Glomerular visceral epithelial cell (primary cell): Measurements from ENCODE around the gene TNNC1.
A peak's percentile ranks its signal among the peaks of the same experiment; 100 is the strongest.

ENCODE experiments used
- DNase-seq: peaks from one replicate; pipeline ENCODE4 v3.0.0-alpha.2; 2016; ENCODE audit errors: extremely low spot score

TNNC1 gene

DNA sequence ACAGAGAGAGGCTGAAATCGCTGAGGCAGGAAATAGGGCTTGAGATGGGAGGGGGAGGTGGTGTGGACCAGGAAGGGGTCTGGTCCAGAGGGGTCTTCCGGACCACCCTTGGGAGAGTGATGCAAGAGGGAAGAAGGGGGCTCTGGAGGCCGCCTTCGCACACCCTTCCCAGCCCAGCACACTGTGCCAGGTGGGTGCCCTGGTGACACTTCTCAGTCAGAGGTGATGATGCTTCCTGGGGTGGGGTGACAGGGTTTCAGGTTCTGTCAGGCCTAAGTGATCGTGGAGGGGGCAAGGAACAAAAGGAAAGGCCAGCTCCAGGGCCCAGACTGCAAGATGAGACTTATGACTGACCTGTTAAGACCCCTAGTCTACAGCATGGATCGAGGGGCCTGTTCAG is 21.6 kb downstream of the TNNC1 start:
- DNase-seq: no peak

DNA sequence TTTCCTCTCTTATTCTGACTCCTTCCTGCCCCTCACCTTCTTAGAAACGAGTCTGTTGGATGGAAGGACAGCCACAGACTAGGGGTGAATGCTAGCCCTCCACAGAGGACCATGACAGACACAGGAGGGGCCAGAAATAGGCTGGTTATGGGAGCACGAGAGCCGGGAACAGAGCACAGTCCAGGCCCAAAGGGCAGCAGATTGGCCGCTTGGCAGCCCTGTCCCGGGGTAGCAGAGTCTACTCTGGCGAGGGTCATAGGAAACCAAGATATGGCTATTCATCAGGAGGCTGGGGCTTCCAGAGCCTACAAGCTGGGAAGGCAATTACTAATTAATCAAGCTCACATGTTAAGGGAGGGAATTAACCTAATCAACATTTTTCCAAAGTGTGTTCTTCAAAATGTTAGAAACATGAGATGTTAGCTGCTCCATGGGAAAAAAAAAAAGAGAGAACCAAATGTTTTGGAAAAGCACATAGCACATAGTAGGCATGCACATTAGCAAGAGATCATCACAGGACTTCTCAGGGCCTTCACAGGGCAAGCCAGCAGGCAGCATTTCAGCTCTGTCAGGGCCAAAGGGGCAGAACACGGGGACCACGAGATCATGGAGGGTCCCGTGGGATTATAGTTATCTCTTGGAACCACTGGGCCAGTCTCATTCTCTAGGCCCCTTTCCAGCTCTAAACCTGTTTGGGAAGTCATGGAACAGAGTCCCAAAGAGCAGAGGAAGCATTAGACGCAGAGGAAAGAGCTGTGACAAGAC is 22.2 kb downstream of the TNNC1 start:
- DNase-seq: no peak

DNA sequence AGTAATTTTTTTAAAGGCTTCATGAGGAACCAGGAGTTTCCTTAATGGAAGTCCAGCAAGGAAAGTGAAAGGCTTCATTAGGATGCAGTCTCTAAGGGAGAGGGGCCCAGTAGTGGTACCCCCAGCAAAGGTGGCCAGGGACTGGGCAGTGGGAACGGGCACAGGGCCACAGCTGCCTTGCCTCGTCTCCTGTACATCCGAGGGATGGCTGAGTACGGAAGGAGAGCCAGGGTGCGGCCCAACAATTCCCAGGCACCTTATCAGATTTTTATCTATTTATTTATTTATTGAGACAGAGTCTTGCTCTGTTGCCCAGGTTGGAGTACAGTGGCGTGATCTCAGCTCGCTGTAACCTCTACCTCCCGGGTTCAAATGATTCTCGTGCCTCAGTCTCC is 23.4 kb downstream of the TNNC1 start:
- no peak for DNase-seq

DNA sequence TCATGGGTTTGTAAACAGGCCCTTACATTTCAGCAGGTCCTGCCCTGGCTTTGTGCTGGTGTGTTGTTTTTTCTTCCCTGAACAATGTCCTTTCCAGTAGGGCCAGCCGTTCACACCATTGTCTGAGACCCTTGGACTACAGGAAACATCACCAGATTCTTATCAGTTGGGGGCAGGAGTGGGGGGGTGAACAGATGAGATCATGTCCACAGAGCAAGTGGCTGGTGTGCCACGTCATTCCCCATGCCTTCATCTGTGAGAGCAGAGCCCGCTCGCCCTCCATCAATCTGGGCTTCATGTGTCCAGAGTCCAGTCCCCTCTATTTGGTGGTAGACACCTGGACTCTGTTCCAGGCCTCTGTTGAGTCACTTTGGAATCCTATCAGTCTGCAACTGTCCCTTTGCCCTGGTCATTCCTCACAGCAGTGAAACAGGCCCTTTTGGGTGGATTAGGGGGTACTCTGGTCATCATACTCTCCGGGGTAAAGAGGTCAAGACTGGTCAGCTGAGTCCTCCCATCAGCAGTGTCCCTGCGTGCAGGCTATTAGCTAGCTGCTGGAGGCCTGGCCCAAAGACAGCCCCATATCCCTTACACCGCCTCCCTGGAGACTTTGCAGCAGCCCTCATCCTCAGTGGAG is 23.9 kb downstream of the TNNC1 start:
- DNase-seq: no peak

DNA sequence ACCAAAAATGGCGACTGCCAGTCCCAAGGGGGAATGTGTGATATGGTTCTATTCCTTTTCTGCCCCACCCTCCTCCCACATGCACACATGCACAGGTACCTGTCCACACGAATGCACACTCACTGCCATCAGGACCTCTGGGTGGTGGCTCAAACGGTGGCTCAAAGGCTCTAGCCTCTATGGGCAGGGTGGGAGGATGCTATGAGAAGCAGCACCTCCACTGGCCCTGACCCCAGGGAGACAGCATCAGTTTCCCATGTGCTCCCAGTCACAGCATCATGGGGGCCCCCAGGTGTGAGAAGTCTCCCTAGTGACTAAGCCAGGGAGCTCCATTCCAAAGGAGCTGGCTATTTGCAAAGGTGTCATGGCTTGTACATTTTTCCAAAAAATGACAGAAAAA is 24.8 kb downstream of the TNNC1 start:
- DNase-seq: no peak

DNA sequence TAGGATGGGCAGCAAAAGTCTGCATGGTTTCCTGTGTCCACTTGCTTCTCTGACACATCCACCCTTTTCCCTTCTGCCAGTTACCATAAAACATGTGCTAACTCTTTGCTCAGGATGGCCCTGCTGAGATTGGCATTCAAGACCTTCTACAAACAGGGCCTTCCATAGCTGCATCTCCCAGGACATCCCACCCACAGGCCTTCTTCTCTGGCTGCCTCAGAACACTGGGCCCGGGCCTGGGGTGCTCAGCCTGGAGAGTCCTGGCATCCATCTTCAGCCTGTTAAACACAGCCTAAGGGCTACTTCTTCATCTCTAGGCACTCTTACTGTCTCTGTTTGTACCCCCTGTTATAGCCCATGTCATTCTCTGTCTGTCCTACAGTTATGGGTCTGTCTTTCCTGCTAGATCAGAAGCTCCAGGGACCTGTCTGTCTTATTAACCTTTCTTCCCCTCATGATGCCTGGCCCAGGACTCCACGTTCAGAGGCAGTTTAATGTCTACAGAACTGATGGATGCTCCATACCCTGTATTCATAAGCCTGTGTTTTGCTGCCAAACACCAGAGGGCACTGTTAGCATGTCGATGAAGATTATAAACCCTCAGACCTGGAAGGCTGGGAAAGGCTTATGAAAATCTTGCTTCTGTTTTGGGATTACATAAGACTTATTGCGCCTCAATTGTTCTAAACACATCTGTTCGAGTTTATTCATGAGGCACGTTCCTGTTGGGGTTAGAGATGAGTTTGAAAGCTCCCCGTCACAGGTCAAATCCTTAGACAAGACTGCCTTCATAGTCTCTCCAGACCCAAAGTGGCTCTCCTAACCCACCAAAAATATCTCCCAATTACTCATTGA is 25.5 kb downstream of the TNNC1 start:
- DNase-seq: peak; percentile 62

DNA sequence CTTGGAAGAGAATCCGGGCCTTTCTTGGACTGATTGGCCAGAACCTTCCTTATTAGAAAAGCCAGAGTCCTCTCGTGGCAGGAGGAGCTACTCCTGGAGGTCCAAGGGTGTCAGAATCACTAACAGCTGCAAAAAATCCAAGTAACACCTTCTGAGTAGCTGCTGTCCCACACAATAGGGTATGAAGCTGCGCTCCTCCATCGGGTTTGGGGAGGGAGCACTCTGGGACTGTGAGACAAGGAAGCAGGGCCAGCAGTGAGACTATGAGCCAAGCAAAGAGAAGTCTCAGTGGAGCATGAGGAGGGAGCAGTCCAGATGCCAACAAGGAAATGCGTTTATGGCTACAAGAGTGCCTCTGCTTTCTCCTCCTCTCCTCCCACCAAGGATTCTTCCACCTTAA is 30.7 kb downstream of the TNNC1 start:
- DNase-seq: no peak

DNA sequence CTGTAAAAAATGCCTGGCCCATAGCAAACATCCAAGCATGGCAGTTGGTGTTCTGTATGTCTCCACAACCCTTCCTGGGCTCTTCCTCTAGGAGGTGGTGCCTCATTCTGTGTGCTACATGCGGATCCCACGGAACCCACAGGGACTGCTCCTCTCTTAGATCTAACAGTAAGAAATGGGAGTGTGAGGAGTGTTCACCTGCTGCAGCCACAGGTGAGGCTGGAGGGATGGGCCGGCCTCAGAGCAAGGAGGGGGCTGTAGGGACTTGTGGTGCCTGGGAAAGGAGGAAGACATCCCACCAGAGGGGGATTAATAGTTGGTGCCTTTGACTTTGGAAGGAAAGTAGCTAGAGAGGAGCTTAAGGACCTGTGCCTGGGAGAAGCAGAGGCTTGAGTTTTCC is 31.2 kb downstream of the TNNC1 start:
- DNase-seq: no peak

DNA sequence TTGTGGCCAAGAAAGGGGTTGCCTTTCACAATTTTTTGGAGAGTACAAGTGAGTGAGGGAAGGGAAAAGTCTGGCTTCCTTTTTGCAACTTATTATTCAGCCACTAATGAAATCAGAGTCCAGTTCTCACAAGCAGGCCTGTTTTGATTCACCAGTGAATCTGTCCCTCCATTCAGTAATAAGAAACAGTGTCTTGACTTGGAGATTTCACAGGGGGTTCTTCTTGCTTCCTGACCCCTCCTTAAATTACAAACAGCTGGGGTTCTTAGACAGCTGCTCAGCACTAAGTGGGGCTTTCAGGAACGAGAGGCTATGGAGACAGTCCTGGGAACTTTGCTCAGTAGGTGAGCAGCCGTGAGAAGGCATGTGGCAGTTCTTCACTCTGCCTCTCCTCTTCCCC is 33.5 kb downstream of the TNNC1 start:
- no peak for DNase-seq

DNA sequence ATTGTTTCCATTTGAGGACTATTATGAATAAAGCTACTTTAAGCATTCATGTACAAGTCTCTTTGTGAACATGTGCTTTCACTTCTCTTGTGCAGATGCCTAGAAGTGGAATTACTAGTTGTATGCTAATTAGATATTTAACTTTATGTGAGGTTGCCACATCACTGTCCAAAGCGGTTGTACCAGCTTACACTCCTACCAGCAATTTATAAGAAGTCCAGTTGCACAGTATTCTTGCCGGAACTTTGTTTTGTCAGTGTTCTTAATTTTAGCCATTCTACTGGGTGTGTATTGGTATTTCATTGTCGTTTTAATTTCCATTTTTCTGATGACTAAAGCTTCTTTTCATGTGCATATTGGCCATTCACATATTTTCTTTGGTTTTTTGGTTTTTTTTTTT is 38.0 kb downstream of the TNNC1 start:
- DNase-seq: no peak

DNA sequence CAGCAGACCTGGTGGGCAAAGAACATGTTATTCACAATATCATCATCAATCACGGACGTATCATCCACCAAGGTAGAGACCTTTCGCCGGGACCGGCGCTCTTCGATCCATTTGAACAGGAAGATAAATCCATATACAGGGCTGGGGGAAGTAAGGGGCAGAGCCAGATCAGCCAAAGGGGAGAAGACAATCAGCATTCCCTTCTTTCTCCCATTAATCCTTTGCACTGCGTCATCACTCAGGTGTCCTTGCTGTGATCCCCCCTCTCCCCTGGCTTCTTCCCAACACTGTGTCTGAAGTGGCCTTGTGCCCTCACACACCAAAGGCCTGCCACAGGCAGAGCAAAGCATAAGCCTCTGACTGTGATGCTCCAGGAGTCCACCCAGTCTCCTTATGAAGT is 45.4 kb downstream of the TNNC1 start:
- no peak for DNase-seq

DNA sequence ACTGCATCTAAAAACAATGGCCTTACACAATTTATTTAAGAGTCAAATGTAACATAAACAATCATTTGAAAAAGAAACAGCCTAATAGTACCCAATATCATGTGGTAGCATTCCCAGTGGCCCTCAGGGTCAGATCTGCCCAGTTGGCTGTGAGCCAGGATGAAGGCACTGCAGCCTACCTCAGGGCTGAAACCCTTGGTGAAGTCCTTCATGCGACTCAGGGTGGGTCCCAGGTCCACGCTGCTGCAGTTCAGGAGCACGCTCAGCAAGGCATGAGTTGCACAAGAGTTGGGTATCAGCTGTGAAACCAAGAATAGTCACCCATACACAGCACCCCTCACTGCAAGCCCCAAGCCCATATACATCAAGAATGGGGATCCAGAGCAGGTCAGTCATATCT is 46.1 kb downstream of the TNNC1 start:
- DNase-seq: no peak

DNA sequence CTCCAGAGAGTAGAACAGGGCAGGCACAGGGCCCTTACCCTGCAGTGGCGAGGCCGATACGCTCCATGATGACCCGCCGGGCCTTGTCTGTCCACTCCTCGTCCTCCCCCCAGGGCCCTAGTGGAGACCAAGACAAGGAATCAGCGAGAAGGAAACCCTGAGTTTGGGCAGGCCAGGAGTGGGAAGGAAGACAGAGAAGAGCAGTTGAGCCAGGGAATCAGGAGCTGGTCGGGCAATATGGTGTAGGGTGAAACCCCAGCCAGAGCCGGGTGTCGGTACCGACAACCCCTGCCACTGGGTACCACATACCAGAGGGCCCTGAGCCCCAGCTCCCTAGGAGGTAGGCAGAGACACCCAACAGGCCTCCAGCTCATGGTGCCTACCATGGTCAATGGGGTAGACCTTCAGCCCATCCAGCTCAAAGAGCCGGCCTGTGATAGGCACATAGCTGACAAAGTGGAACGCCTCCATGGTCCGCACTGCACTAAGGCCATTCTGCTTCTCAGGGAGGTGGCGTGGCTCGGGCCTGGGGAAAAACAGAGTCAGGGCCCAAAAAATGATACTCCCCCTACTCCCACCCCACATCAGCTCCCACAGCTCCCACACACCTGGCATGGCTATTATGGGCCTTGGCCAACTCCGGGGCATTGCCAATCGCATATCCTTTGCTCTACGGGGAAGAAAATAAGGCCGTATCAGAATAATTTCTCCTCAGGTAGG is 46.9 kb downstream of the TNNC1 start:
- no peak for DNase-seq

DNA sequence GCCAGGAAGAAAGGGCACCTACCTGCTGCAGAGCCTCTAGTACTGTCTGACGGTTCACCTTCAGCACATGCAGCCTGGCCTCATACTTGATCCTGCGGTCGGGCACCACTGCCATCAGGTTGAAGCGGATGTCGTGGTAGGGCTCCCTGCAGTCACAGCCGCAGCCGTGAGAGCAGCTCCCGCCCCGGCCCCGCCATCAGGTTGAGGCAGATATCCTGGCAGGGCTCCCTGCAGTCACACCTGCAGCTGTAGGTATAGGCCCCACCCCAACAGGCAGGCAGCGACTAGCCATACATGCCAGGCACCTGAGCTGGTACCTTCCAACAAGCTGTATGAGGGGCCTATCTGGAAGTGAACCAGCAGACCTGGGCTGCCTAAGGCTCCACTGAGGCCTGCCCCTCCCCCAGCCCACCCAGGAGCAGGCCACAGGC is 47.6 kb downstream of the TNNC1 start:
- no peak for DNase-seq

DNA sequence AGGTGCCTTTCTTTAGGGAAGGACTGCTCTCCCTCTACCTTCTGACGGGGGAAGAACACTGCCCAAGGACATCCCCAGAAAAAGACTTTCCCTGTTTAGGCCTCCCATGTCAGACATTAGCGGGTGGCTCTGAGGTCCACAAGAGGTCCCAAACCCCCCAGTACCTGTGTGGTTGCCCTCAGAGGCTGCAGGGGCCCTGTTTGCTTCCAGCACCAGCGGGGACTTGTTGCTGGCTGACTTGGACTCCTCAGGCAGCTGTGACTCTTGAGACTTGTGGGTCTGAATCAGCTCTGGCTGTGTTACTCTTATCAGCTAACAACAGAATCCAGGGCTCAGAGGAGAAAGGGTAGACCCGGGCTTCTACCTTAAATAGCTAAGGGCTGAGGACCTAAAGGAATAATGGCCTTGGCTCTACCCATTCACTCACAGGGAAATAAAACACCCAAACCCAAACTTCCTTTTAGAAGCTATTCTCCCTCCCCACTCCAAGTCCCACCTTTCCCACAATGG is 48.2 kb downstream of the TNNC1 start:
- DNase-seq: no peak

DNA sequence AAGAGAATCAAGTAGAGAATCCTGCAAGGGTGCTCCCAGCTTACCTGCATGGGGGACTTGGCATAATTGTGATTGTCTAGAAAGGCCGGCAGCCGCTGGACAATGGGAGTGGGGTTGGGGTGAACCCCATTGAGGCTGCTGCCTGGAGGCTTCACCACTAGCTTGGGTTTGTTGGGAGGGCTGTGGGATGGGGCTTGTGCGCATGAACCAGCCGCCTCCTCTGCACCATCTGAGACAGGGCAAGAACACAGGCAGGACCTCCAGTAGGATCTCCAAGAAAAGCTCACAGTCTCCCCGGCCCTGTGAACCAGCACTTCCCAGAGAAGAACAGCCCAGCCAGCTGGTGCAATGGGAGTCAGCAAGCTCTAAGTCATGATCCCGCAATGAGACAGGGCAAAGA is 48.8 kb downstream of the TNNC1 start:
- no peak for DNase-seq

DNA sequence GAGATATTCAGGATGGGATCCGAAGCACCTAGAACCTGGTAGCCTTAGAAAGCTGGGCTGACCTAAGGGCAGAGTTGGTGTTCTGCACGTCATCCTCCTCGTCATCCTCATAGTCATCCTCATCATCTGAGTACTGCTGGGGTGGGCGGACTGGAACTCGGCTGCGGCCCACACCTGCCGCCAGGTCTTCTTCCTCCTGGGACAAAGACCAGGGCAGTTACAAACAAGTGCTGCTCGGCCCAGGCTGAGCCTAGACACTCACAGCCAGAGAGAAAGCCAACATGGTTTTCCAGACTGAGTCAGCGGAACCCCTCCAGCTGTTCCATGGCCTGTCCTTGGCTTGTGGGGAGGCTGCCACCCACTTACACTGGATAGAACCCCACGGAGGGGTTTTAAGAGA is 49.5 kb downstream of the TNNC1 start:
- no peak for DNase-seq

DNA sequence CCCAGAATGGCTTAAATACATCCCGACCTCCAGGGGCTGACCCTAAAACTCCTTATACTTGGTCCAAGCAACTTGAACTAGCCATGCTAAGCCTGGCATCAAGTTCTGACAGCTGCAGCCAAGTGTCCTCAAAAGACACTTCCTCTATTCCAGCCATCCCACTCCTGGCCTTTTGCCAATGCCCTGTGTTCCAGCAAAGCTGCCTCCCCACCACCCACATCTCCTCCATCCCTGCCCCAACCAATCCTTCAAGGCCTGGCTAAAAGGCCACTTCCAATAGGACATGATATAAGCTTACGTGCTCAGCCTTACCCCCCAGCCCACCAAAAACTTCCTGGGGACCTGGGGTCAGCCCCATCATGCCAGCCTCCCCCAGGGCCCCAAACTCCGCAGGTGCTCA is 49.9 kb downstream of the TNNC1 start:
- no peak for DNase-seq

DNA sequence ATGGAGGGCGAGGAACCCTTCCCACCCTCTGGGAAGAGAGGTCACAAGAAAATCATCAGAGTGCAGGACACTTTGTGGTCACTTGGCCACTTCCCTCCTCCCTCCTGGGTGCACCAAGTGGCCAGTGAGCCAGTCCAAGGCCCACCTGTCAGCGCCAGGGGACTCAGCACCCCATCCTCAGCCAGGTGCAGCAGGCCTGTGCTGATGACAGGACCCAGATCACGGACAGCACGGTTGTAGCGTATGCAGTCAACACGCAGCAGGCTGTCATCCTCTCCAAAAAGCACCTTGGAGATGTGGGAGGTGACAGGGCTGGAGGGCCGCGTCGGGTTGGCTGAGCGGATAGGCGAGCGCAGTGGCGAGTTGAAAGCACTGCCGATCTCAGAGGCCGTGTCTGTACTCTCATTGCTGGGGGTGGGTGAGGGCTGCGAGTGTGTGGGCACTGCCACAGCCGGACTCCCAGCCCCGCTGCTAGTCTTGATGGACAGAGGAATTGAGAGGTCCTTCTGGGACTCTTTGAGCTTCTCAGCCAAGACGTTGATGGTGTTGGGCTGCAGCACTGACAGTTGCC is 50.5 kb downstream of the TNNC1 start:
- DNase-seq: no peak

DNA sequence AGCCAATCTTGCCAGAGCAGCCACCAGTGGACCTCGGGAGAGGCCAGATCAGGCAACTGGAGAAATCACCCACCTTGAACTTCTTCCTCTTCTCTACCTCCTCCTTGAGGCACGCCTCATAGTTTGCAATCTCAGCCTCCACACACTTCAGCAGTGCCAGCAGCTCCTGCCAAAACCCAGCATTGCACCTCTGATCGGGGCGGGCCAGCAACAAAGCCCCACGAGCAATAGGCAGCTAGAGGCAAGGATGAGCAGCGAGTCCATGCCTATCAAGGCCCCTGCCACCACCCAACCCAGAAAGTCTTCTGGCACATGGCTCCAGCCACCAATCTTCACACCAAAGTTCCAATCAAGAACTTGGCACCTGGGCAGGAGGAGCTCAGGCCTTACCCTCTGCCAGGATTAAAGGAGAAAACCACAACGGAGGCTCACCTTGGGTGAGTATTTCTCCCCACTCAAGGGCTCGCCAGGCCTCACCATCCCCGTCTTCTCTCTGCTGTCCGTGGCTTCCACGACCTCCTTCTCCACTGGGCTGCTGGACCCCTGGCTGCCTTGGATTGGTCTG is 51.1 kb downstream of the TNNC1 start:
- DNase-seq: no peak

DNA sequence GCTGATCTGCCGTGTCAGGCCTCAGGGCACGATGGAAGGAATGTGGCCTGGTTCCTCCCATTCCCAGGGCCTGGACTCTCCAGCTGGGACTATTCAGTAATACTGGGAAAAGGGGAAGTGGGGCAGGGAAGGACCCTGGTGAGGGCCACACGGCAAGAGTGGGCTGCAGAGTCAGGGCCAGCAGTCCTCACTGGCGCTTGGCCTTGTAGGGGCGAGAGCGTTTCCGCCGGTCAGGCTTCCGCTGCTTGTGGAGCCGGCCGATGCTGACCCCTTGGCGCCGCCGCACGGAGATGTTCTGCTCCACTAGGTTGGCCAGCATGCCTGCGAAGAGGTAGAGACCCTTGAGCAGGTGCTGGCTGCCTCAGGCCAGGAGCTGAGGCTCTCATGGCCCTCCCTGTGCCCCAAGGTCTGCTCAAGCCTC is 51.7 kb downstream of the TNNC1 start:
- no peak for DNase-seq
